HEK293T (cell line): Measurements from ENCODE around the gene GRM4.

Source experiments
- ARNT ChIP-seq: fragments of 450-650 bp; IDR thresholded peaks from 2 replicates; pipeline ENCODE4 v1.6.1; 2017; ENCODE audit warnings: mild to moderate bottlenecking
- BHLHE40 ChIP-seq: fragments of 450-650 bp; IDR thresholded peaks from 2 replicates; pipeline ENCODE4 v1.6.1; 2016; ENCODE audit warnings: mild to moderate bottlenecking, moderate library complexity, borderline replicate concordance
- ELF4 ChIP-seq: fragments of 450-650 bp; IDR thresholded peaks from 2 replicates; pipeline ENCODE4 v1.6.1; 2017; ENCODE audit warnings: antibody characterized with exemption
- FOXA1 ChIP-seq: fragments of 450-650 bp; IDR thresholded peaks from 2 replicates; pipeline ENCODE4 v1.6.1; 2016; ENCODE audit warnings: mild to moderate bottlenecking
- FOXM1 ChIP-seq: fragments of 450-650 bp; IDR thresholded peaks from 2 replicates; pipeline ENCODE4 v1.6.1; 2017; ENCODE audit warnings: mild to moderate bottlenecking, borderline replicate concordance
- HDGF ChIP-seq: fragments of 450-650 bp; IDR thresholded peaks from 2 replicates; pipeline ENCODE4 v1.6.1; 2017; ENCODE audit warnings: antibody characterized with exemption, borderline replicate concordance
- PKNOX1 ChIP-seq: fragments of 450-650 bp; IDR thresholded peaks from 2 replicates; pipeline ENCODE4 v1.6.1; 2016
- SP1 ChIP-seq: fragments of 450-650 bp; IDR thresholded peaks from 2 replicates; pipeline ENCODE4 v1.6.1; 2017

GRCh38 chr6:34029489-34030280 lies 116.2 kb downstream of the GRM4 start:
- TF ChIP-seq ARNT (no peak), HDGF (no peak), FOXM1 (no peak), BHLHE40 (no peak), SP1 (no peak), PKNOX1 (no peak), ELF4 (no peak), FOXA1 (no peak)
